BJ (cell line): ENCODE measurements around the gene NDUFS6. TPM values are rescaled to one million over a fixed set of nuclear protein-coding genes. Genes with fewer than 3 reads are reported as not detected.

Experiments
- CTCF ChIA-PET: fragments of 350-600 bp; formaldehyde crosslinking; extraction: SDS; loops from one replicate; lab custom pipeline; 2021; ENCODE audit warnings: antibody characterized with exemption, inconsistent platforms; lab: Yijun Ruan, JAX
- POLR2A ChIA-PET: fragments of 300-600 bp; sonication (Branson Sonifier 250); formaldehyde crosslinking; extraction: SDS; loops from one replicate; lab custom pipeline; 2021; ENCODE audit warnings: antibody characterized with exemption; lab: Charles Lee
- DNase-seq: peaks from one replicate; pipeline ENCODE4 v3.0.0-alpha.2; 2011; ENCODE audit warnings: low read depth
- H3K27me3 ChIP-seq: 2 replicates; pipeline ENCODE4 v1.6.0; 2011; ENCODE audit warnings: low read length; ENCODE audit not compliant: control insufficient read depth, insufficient read depth
- H3K36me3 ChIP-seq: 2 replicates; pipeline ENCODE4 v1.5.1; 2011; ENCODE audit warnings: low read length; ENCODE audit not compliant: control insufficient read depth, insufficient read depth
- H3K4me3 ChIP-seq: 2 replicates; pipeline ENCODE4 v1.5.1; 2011; ENCODE audit warnings: low read depth, mild to moderate bottlenecking, control low read depth, low read length
- CTCF ChIP-seq: IDR thresholded peaks from 2 replicates; pipeline ENCODE4 v1.5.1; 2011; ENCODE audit warnings: low read depth, mild to moderate bottlenecking, control low read depth, inconsistent platforms, low read length, moderate library complexity; ENCODE audit not compliant: insufficient read depth
- polyA plus RNA-seq: library from polyadenylated mRNA; depleted of rRNA; stranded (reverse); fragments of >200 nt; gene quantifications from 2 replicates; pipeline ENCODE4 v1.2.3, GENCODE V29; 2011

NDUFS6 gene
- polyA plus RNA-seq, 1 experiment, result 26.6 TPM

- CTCF ChIA-PET, result interaction anchor here (1.0 kb wide), 1 partner anchor 19 kb away, joined by 3 read pairs; no protein-coding TSS in a partner anchor
- no peak for TF ChIP-seq CTCF
- DNase-seq, result no peak
- POLR2A ChIA-PET, result no interaction called here
- no peaks in the 10 kb centered on the region for H3K36me3 ChIP-seq
- H3K4me3 ChIP-seq, result peak overlapping the region; percentile 19; the same call in 1 of the 2 replicates
- H3K27me3 ChIP-seq, result peaks cover 8% of the 10 kb centered on the region; the same call in 1 of the 2 replicates
These were observed 55.5 kb downstream of the NDUFS6 start for GRCh38 chr5:1856596-1857255.

GRCh38 chr5:1857256-1857600, 56.0 kb downstream of the NDUFS6 start:
- Histone ChIP-seq H3K4me3 (no peak overlapping the region), H3K36me3 (no peaks in the 10 kb centered on the region), H3K27me3 (peaks cover 8% of the 10 kb centered on the region; the same call in 1 of the 2 replicates)
- DNase-seq, result no peak
- ChIA-PET CTCF (interaction anchor here (1.0 kb wide), 1 partner anchor 18 kb away, joined by 3 read pairs; no protein-coding TSS in a partner anchor), POLR2A (no interaction called here)
- no peak for TF ChIP-seq CTCF

- no peak for TF ChIP-seq CTCF
- Histone ChIP-seq H3K36me3 (no peaks in the 10 kb centered on the region), H3K4me3 (no peak overlapping the region), H3K27me3 (peaks cover 5% of the 10 kb centered on the region; the same call in 1 of the 2 replicates)
- DNase-seq, result no peak
- CTCF ChIA-PET, result no interaction called here
- POLR2A ChIA-PET, result no interaction called here
These were observed 57.2 kb downstream of the NDUFS6 start for GRCh38 chr5:1858436-1858835.

- POLR2A ChIA-PET, result no interaction called here
- TF ChIP-seq CTCF, result no peak
- Histone ChIP-seq H3K27me3 (peaks cover 3% of the 10 kb centered on the region; the same call in 1 of the 2 replicates), H3K4me3 (no peak overlapping the region), H3K36me3 (no peaks in the 10 kb centered on the region)
- CTCF ChIA-PET, result no interaction called here
- no peak for DNase-seq
These were observed 57.9 kb downstream of the NDUFS6 start for GRCh38 chr5:1859099-1859498.

- CTCF ChIA-PET, result no interaction called here
- POLR2A ChIA-PET, result no interaction called here
- no peaks in the 10 kb centered on the region for H3K36me3 ChIP-seq
- TF ChIP-seq CTCF, result no peak
- H3K27me3 ChIP-seq, result peaks cover 3% of the 10 kb centered on the region; the same call in 1 of the 2 replicates
- no peak for DNase-seq
- no peak overlapping the region for H3K4me3 ChIP-seq
These were observed 58.9 kb downstream of the NDUFS6 start for GRCh38 chr5:1860021-1860610.
